ENCODE results near the gene RFPL4A.

DNA sequence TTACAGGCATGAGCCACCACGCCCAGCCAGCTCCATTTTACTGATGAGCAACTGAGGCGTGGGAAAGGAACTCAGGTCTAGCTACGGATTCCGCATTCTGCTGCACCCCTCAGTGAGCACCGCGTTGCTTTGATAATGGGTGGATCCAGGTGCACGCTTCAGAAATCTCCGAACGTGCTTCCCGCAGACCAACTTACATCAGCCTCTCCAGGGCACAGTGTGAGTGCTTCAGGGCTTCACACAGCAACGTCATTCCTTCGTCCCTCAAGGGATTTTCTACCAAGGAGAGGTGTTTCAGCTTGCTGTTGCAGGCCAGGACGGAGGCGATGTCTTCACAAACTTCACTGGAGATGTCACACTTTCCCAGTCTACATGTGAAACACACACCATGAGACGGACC is 42.4 kb upstream of the RFPL4A start:
- TF ChIP-seq, protein P1, sequence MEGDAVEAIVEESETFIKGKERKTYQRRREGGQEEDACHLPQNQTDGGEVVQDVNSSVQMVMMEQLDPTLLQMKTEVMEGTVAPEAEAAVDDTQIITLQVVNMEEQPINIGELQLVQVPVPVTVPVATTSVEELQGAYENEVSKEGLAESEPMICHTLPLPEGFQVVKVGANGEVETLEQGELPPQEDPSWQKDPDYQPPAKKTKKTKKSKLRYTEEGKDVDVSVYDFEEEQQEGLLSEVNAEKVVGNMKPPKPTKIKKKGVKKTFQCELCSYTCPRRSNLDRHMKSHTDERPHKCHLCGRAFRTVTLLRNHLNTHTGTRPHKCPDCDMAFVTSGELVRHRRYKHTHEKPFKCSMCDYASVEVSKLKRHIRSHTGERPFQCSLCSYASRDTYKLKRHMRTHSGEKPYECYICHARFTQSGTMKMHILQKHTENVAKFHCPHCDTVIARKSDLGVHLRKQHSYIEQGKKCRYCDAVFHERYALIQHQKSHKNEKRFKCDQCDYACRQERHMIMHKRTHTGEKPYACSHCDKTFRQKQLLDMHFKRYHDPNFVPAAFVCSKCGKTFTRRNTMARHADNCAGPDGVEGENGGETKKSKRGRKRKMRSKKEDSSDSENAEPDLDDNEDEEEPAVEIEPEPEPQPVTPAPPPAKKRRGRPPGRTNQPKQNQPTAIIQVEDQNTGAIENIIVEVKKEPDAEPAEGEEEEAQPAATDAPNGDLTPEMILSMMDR (IDR thresholded peaks at IDR 0.05) = no peak
- TF ChIP-seq POLR2A (IDR thresholded peaks at IDR 0.05) (no peak), POLR2AphosphoS5 (IDR thresholded peaks at IDR 0.05) (no peak)
